ENCODE data around the gene CEP250. TPM values are rescaled to one million over a fixed set of nuclear protein-coding genes. Genes with fewer than 3 reads are reported as not detected.
"Not testable (repeated sequence)": the region's sequence is repeated elsewhere in the genome, so short reads cannot be mapped to it uniquely, and the experiment has no call there.

CEP250 gene
- total RNA-seq, 1 donor = 12.4 TPM

DNA sequence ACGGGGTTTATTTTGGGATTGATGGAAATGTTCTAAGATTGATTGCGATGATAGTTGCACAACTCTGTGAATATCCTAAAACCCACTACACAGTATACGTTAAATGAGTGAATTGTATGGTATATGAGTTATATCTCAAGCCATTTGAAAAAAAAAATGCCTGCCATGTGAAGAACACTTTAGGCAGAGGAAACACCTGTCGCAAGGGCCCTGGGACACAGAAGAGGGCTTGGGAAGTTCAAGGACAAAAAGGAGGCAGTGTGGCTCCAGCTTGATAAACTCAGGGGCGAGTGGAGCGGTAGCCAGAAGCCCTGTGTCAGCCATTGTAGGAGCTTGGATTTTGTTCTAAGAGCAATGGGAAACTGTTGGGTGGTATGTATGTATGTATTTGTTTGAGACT is 37.0 kb downstream of the CEP250 start:
- DNase-seq (ENCODE audit: low read depth in 2 of 3, low spot score in 2 of 3) = no peak

DNA sequence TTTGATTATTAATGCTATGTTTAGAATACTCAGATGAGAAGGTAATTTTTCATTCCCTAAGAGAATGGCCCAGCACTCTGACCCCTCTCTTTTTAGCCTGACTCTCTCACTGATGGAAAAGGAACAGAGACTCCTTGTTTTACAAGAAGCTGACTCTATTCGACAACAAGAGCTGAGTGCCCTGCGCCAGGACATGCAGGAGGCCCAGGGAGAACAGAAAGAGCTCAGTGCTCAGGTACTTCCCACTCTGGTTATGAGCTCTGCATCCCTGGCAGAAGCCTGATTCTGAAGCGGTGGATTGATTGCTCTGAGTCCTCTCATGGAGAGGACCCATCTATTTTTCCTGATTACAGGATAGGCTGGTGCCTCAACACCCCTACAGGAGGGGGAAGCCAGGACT is 41.1 kb downstream of the CEP250 start:
- DNase-seq (ENCODE audit: low read depth in 2 of 3, low spot score in 2 of 3) = no peak

DNA sequence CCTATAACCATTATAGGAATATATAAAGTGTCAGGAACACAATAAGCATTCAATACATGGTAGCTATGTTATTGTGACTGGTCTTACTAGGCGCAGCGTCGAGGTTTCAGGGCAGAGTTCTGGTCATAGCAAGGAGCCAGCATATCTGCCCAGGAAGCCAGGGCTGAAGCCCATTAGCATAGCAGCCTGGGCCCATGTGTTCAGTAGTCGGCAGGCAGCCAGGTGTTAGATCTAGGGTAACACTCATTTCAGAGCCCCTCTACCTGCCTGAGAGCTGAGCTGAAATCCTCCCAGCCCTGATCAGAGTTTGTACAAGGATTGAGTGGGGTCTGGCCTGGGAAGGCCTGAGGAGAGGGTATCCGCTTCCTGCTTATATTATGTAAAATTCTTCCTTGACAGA is 41.9 kb downstream of the CEP250 start:
- no peak for DNase-seq (ENCODE audit: low read depth in 2 of 3, low spot score in 2 of 3)

DNA sequence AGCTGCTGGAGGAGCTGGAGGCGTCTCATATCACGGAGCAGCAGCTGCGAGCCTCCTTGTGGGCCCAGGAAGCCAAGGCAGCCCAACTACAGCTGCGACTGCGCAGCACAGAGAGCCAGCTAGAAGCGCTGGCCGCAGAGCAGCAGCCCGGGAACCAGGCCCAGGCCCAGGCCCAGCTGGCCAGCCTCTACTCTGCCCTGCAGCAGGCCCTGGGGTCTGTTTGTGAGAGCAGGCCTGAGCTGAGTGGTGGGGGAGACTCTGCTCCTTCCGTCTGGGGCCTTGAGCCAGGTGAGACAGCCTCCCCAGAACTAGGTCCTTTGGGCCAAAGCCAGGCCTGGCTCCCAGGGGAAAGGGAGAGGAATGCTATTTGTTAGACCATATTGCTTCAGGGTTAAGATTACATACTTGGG is 42.4 kb downstream of the CEP250 start:
- no peak for DNase-seq (ENCODE audit: low read depth in 2 of 3, low spot score in 2 of 3)

DNA sequence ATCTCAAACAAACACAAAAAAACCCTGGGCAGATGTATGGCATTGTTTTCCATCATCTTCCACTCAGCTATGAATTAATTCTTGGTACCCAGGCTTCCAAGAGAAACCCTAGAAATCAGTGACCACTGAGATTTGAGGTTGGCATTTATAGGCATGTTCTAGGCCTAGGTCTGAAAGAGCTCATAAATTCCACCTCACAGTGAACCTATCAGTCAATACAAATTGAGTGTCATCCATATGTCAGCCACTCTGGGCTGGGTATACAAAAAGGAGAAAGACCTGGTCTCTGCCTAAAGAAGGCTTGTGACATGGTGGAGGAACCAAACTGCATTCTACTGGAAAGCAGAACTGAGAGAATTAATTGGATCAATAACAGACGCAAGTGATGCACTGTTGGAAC is 43.9 kb downstream of the CEP250 start:
- no peak for DNase-seq (ENCODE audit: low read depth in 2 of 3, low spot score in 2 of 3)

- peak in 2 of 3 donors; percentile 33 to 49 for DNase-seq (ENCODE audit: low read depth in 2 of 3, low spot score in 2 of 3)
These were observed 47.0 kb downstream of the CEP250 start for GRCh38 chr20:35502352-35502751.

GRCh38 chr20:35503281-35503680 is 47.9 kb downstream of the CEP250 start:
- no peak for DNase-seq (ENCODE audit: low read depth in 2 of 3, low spot score in 2 of 3)

- no peak for DNase-seq (ENCODE audit: low read depth in 2 of 3, low spot score in 2 of 3)
These were observed 48.6 kb downstream of the CEP250 start for GRCh38 chr20:35503841-35504561.

- DNase-seq (ENCODE audit: low read depth in 2 of 3, low spot score in 2 of 3) = no peak
These were observed 49.4 kb downstream of the CEP250 start for GRCh38 chr20:35504751-35505150.

DNA sequence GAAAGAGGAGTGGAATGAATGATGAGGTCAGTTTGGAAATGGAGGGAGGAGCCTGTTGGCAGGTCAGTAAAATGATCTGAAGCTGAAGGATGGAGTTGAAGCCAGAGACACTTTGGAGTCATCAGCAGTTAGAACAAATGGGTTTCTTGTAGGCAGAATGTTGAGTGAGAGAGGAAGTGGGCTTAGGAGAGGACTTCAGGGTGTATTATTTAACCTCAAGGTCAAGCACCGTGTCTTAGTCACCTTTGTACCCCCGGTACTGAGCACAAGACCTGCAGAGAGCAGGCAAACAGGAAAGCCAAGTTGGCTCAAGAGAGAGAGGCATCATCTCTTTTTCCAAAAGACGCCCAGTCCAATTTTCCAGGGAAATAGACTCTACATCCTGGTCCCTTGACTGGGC is 50.8 kb downstream of the CEP250 start:
- DNase-seq (ENCODE audit: low read depth in 2 of 3, low spot score in 2 of 3) = no peak

GRCh38 chr20:35506872-35507638 is 51.7 kb downstream of the CEP250 start:
- no peak for DNase-seq (ENCODE audit: low read depth in 2 of 3, low spot score in 2 of 3)

- no peak for DNase-seq (ENCODE audit: low read depth in 2 of 3, low spot score in 2 of 3)
These were observed 53.3 kb downstream of the CEP250 start for GRCh38 chr20:35508493-35509218.

DNA sequence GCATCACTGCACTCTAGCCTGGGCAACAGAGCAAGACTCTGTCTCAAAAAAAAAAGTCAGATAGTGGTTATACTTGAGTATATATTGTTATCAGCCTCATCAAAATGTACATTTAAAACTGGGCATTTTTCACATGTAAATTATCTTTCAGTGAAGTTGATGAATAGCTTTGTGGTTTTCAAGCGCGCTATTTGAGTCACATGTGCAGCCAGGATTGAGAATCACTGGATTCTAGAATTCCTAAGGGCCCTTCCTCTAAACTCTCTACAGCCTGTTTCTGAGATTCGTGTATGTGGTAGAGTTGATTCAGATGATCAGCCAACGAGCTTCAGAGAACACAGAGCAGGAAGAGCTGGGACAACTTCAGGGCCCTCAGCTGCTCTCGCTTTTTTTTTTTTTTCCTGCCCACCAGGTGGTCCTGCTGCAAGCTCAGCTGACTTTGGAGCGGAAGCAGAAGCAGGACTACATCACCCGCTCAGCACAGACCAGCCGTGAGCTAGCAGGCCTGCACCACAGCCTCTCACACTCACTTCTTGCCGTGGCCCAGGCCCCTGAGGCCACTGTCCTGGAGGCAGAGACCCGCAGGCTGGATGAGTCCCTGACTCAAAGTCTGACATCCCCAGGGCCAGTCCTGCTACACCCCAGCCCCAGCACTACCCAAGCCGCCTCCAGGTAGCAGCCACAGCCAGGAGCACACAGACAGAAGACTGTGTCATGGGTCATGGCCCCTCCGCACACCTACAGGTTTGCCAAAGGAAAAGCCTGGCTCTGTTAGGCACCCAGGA is 55.7 kb downstream of the CEP250 start:
- DNase-seq (ENCODE audit: low read depth in 2 of 3, low spot score in 2 of 3) = no peak

DNA sequence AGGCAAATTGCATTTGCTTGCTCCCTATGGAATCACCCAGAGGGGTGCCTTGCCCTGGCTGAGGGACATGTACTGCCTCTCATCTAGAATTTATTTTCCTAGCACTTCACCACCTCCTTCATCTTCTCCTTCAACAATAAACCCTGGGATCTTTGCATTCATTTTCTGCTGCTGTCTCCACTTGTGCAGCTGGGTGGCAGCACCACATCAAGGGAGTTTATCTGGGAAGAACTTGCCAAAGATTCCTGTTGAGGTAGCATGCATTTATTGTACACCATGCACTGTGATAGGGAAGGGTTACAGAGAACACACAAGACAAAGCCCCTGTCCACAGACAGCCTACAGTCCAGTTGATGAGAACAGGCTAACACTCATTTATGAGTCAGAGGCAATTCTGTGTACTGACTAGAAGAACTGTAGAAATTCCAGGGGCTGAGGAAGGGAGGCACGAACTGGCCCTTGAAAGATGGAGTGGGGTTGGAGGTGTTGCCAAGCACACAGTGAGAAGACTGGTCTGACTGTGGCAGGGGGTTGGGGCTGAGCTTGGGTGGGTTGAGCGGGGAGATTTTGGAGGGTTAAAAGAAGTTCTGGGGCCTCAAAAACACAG is 56.5 kb downstream of the CEP250 start:
- DNase-seq (ENCODE audit: low read depth in 2 of 3, low spot score in 2 of 3) = peak in 1 of 3 donors; percentile 16

DNA sequence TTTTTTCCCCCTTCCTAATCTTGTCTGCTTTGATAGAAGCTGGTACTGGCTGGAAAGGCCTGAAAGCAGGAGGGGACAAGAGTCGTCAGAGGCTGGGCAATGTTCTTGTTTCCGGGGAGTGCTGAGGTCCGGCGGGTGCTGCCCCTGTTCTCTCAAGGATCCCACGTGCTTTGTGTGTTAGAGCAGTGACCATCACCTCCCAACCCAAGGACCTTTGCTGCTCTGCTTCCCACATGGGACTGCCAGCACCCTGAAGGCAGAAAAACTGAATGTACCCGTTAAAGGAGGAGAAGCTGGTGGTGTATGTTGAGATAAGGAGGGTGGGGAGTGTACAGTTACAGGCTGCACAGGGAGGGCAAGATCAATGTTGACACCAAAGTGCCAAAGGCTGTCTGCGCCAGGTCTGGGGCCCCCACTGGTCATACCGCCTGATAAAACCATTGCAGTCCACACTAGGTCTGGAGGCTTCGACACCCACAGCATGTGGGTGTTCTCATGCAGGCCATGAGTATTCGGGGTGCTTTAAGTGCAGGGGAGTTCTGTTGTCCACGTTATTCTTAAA is 59.1 kb downstream of the CEP250 start:
- DNase-seq (ENCODE audit: low read depth in 2 of 3, low spot score in 2 of 3) = no peak

- DNase-seq (ENCODE audit: low read depth in 2 of 3, low spot score in 2 of 3) = no peak
These were observed 59.9 kb downstream of the CEP250 start for GRCh38 chr20:35515341-35515740.

- DNase-seq (ENCODE audit: low read depth in 2 of 3, low spot score in 2 of 3) = no peak
These were observed 60.7 kb downstream of the CEP250 start for GRCh38 chr20:35515949-35516645.

- no peak for DNase-seq (ENCODE audit: low read depth in 2 of 3, low spot score in 2 of 3)
These were observed 61.7 kb downstream of the CEP250 start for GRCh38 chr20:35517125-35517524.

DNA sequence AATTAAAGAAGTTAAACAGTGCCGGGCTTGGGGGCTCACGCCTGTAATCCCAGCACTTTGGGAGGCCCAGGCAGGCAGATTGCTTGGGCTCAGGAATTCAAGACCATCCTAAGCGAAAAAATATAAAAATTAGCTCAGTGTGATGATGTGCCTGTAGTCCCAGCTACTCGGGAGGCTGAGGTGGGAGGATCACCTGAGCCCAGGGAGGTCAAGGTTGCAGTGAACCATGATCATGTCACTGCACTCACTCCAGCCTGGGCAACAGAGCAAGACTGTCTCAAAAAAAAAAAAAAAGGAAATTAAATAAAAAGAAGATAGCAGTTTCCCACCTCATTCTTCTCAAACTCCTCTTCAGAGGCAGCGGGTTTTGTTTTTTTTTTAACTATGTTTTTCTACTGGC is 62.4 kb downstream of the CEP250 start:
- DNase-seq (ENCODE audit: low read depth in 2 of 3, low spot score in 2 of 3) = not testable (repeated sequence)

All from hematopoietic multipotent progenitor cell (in vitro differentiated cells).